GM21447 (cell line): ENCODE data around the gene ACACA.

ENCODE experiments used
- ATAC-seq: cut with Tn5 transposase; IDR thresholded peaks from one replicate; pipeline ENCODE4 v1.9.1; 2021; ENCODE audit not compliant: unreplicated experiment

ACACA gene

DNA sequence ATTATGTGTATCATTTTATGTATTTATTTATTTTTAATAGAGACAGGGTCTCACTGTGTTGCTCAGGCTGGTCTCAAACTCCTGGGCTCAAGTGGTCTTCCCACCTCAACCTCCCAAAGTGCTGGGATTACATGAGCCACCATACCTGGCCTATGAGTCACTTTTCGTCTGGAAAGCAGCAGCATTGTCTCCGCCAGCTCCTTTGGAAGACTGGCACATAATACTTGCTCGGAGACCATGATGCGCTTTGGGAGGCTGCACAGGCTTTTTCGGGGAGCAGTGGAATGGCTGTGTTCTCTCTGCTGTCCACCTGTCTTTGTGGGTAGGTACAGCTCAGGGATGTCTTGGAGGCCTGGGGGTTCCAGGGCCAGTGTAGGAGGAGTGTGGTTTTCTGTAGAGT, 355.7 kb downstream of the ACACA start:
- ATAC-seq = no peak

GRCh38 chr17:37048811-37049210, 357.8 kb downstream of the ACACA start:
- ATAC-seq = no peak

DNA sequence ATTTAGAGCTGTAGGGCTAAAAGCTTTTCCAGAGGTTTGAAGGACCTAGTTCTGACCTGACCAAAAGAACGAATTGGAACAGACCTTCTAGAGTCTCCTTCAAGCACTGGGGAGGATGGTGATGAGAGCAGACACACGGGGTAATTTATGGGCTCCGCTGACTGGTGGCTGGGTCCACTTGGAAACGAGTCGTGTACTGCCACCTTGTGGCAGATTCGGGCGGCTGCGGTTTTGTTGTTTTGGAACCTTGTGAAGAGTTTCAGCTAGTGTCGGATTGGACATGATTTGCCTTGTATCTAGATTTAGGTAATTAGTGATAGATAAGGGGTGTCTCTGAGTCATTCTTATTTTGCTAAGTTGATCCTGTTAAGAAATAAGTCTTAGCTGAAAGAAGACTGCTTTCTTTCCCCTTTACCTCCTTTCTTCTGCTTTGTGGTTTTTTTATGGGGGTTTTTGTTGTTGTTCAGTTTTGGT, 359.0 kb downstream of the ACACA start:
- ATAC-seq = no peak

DNA sequence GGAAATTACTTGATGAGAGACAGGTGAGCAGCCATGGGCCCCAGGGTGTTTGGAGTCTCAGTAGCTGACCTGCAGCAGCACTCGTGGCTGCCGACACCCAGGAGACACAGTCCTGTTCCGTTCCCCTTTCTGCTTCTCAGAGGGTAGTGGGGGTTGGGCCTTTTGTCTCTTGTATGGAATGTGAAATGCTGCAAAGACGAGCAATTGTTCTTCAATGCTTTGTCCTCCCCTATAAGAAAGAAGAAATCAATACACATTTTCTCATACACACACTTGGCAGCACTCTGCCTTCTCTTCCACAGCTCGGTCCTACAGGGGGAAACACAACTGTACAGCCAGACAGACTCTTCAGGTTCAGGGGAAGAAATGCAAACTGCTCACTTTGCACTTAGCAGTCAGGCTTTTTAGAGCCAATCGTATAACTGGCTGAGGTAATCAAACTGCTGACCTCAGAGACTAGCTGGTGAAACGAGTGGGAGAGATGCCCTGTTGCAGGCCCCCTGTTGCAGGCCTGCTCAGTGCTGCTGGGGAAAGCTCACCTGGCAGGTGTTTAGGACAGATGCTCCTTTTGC, 361.2 kb downstream of the ACACA start:
- ATAC-seq = no peak

DNA sequence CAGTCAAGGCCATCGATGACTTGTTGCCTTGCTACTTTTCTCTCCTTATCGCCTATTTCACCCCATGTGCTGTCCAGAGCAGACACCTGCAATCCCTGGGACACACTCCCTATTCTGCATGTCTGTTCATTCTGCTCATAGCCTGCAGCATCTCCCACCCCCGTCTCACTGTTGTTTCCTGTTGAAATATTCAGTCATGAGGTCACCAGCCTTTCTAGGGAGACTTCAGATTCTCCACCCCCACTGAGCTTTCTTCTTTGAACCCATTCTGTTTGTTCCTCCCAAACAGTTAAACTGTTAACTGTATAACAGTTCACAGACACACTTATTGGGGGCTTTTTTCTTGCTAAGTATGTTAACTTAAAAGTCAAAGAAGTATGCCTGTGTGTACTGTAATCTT, 363.4 kb downstream of the ACACA start:
- no peak for ATAC-seq

DNA sequence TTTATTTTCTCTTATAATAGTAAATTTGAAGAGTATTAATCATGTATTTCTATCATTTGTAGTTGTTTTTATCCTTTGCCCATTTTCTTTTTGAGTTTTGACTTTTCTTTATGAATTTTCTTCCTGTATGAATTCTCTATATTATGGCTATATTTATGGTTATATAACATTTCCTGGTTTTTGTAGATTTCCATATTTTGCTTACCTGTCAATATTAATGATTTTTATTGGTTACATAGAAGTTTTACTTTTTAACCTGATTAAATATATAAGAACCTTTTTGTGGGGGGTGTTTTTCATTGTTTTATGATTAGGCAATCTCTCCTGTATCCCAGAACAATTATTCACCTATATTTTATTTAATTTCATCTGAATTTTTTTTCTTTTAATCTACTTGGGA, 364.7 kb downstream of the ACACA start:
- no peak for ATAC-seq

DNA sequence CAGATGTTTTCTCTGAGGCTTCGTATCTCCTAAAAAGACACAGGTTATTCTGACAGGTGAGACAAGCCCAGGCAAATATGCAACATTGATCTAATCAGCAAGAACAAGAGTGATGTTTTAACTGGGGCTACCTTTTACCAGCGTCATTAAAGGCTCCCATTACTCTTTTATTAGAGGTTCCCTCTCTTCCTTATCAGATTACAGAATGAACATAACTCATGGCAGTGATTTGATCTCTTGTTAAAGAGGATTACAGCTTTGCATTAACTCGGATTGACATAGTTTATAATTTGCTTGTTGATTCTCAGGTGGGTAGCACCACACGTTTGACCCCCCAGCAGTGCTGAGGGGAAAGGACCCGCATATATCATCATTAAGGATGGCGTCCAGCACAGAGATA, 367.4 kb downstream of the ACACA start:
- ATAC-seq = no peak

DNA sequence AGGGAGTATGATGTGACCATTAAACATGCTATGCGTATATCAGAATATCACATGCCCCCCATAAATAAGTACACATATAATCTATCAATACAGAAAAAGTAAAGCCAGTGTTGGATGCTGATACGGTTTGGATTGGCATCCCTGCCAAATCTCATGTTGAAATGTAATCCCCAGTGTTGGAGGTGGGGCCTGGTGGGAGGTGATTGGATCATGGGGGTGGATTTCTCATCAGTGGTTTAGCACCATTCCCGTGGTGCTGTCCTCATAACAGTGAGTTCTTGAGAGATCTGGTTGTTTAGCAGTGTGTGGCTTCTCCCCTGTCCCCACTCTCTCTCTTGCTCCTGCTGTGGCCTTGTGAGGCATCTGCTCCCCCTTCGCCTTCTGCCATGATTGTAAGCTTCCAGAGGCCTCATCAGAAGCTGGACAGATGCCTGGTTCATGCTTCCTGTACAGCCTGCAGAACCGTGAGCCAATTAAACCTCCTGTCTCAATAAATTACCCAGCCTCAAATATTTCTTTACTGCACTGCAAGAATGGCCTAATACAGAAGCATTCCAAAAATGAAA, 369.0 kb downstream of the ACACA start:
- ATAC-seq = no peak
